SU-DHL-6 (cell line): ENCODE results near the gene ADM5.
"Not testable (repeated sequence)": the region's sequence is repeated elsewhere in the genome, so short reads cannot be mapped to it uniquely, and the experiment has no call there.

Experiments used
- EZH2phosphoT487 ChIP-seq: fragments of 200-600 bp; sonication (generic), shearing (Covaris generic); conservative IDR thresholded peaks from 2 replicates; pipeline ENCODE4 v1.6.1; 2018; ENCODE audit warnings: mild to moderate bottlenecking, antibody characterized with exemption, low read length, moderate library complexity, mixed read lengths
- TF ChIP-seq, protein P1 (sequence below): fragments of 200-600 bp; sonication (generic); IDR thresholded peaks from one replicate; pipeline ENCODE4 v1.5.1; 2017; ENCODE audit warnings: antibody characterized with exemption, mild to moderate bottlenecking, low read length, moderate library complexity; ENCODE audit not compliant: insufficient read depth, poor library complexity, severe bottlenecking

DNA sequence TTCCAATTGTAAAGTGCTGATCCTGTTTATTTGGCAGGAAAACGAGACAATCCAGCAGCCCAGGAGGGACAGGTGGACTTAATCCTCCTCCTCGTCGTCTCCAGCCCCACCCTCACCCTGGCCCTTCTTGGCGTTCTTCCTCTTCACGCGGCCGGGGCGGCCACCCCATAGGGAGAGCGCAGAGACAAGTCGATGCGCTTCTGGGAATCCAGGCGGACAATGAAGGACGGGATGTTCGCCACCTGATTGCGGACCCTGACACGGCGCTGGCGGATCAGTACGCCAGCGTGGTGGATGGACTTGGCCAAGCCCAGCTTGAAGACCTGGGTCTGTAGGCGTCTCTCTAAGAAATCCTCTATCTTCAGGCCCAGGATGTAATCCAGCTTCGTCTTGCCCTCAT is 30.0 kb downstream of the ADM5 start:
- TF ChIP-seq, protein P1, sequence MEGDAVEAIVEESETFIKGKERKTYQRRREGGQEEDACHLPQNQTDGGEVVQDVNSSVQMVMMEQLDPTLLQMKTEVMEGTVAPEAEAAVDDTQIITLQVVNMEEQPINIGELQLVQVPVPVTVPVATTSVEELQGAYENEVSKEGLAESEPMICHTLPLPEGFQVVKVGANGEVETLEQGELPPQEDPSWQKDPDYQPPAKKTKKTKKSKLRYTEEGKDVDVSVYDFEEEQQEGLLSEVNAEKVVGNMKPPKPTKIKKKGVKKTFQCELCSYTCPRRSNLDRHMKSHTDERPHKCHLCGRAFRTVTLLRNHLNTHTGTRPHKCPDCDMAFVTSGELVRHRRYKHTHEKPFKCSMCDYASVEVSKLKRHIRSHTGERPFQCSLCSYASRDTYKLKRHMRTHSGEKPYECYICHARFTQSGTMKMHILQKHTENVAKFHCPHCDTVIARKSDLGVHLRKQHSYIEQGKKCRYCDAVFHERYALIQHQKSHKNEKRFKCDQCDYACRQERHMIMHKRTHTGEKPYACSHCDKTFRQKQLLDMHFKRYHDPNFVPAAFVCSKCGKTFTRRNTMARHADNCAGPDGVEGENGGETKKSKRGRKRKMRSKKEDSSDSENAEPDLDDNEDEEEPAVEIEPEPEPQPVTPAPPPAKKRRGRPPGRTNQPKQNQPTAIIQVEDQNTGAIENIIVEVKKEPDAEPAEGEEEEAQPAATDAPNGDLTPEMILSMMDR, result not testable (repeated sequence)
- TF ChIP-seq EZH2phosphoT487, result not testable (repeated sequence)
